Spleen (tissue), 11 donors: Measurements from ENCODE around the gene LOXL4. TPM values are rescaled to one million over a fixed set of nuclear protein-coding genes. Genes with fewer than 3 reads are reported as not detected.
A peak's percentile ranks its signal among the peaks of the same experiment; 100 is the strongest.

Experiments
- DNase-seq: peaks from one replicate; pipeline ENCODE4 v3.0.0-alpha.2; 2020
- H3K27ac ChIP-seq, 8 donors: fragments of 200-600 bp; sonication (generic) in 7 of 8; 1 replicate in 4 of 8; 2 replicates in 4 of 8; pipeline versions ENCODE4 v1.5.0 to v1.8.0; 2016 to 2021; ENCODE audit warnings: inconsistent platforms in 4 of 8, mild to moderate bottlenecking in 4 of 8, moderate library complexity in 1 of 8
- H3K27me3 ChIP-seq, 7 donors: fragments of 200-600 bp; sonication (generic) in 6 of 7; replicated peaks in 1 of 7; 1 replicate in 4 of 7; 2 replicates in 3 of 7; pipeline versions ENCODE4 v1.5.0 to v1.8.0; 2016 to 2021; ENCODE audit warnings: inconsistent platforms in 3 of 7, mild to moderate bottlenecking in 1 of 7
- H3K36me3 ChIP-seq, 6 donors: fragments of 200-600 bp; sonication (generic) in 5 of 6; 1 replicate in 4 of 6; 2 replicates in 2 of 6; pipeline versions ENCODE4 v1.5.0 to v1.8.0; 2016 to 2021; ENCODE audit warnings: inconsistent platforms in 2 of 6
- H3K4me1 ChIP-seq, 6 donors: fragments of 200-600 bp; sonication (generic) in 5 of 6; 1 replicate in 3 of 6; 2 replicates in 3 of 6; pipeline versions ENCODE4 v1.5.0 to v1.8.0; 2016 to 2021; ENCODE audit warnings: inconsistent platforms in 3 of 6
- H3K4me3 ChIP-seq, 8 donors: fragments of 200-600 bp; sonication (generic) in 7 of 8; 1 replicate in 4 of 8; 2 replicates in 4 of 8; pipeline versions ENCODE4 v1.5.0 to v1.8.0; 2016 to 2021; ENCODE audit warnings: inconsistent platforms in 4 of 8, mild to moderate bottlenecking in 4 of 8, moderate library complexity in 2 of 8
- H3K9me3 ChIP-seq, 8 donors: fragments of 200-600 bp; sonication (generic) in 7 of 8; 1 replicate in 4 of 8; 2 replicates in 4 of 8; pipeline versions ENCODE4 v1.5.0 to v1.8.0; 2016 to 2021; ENCODE audit warnings: inconsistent platforms in 4 of 8
- POLR2A ChIP-seq, 3 donors: fragments of 450-650 bp; IDR thresholded peaks; one replicate each; pipeline ENCODE4 v1.5.1; 2017; ENCODE audit warnings: antibody characterized with exemption in 3 of 3, mild to moderate bottlenecking in 1 of 3
- POLR2AphosphoS5 ChIP-seq, 3 donors: sonication (generic); formaldehyde crosslinking; IDR thresholded peaks; one replicate each; pipeline ENCODE4 v1.5.1; 2017; ENCODE audit warnings: antibody characterized with exemption in 3 of 3
- WGBS, 5 donors: extraction: QIAGEN DNeasy Blood & Tissue Kit in 3 of 5; methylation state at CpG; one replicate each; pipeline versions ENCODE4 v1.1.5 to v1.1.7; 2013 to 2018; 5-methylcytosine and 5-hydroxymethylcytosine counted together
- intact Hi-C: fragments of 100-400 bp; cut with DNase I; formaldehyde crosslinking; loops from one replicate; pipeline ENCODE4 v1.15.0; 2023; ENCODE audit warnings: low total_unique reads
- polyA plus RNA-seq, 3 donors: library from polyadenylated mRNA; stranded (reverse); fragments of 200-250 nt; gene quantifications; one replicate each; pipeline ENCODE4 v1.2.1, GENCODE V29; 2013
- total RNA-seq, 7 donors: library from RNA; depleted of rRNA in 3 of 7; stranded (reverse); fragments of >200 nt in 3 of 7; fragmentation: NEBNext Ultra II Directional in 4 of 7; extraction: Animal tissue kit (Norgen Biotek cat#: 25700) in 4 of 7; gene quantifications; one replicate each; pipeline versions ENCODE4 v1.1.0 to v1.2.1, GENCODE V29; 2016 to 2021
- TF ChIP-seq, protein P1 (sequence below), 11 experiments: fragments of 200-600 bp in 7 of 11; fragments of 450-650 bp in 4 of 11; sonication (generic) in 4 of 11; IDR thresholded peaks in 8 of 11; conservative IDR thresholded peaks in 3 of 11; 1 replicate in 7 of 11; 2 replicates in 4 of 11; pipeline versions ENCODE4 v1.4.0 to v1.8.0; 2016 to 2021; ENCODE audit warnings: antibody characterized with exemption in 11 of 11, inconsistent platforms in 4 of 11, mild to moderate bottlenecking in 1 of 11
- donor health status: healthy with polysubstance abuse.
- donor health status: DM: no; HTN: no; CAD: no; lungs with moderate emphysema.
- donor health status: DM: no; HTN: no; CAD: no.
- donor health status: Bipolar disorder and iron deficiency.
- donor health status: healthy.
- donor health status: DM: no; HTN: no; CAD: no.
- donor health status: DM: yes; HTN: yes; CAD: no.

The LOXL4 gene
- total and polyA plus RNA-seq, 10 donors, result 0.39 to 6.1 (median 1.7) TPM

DNA sequence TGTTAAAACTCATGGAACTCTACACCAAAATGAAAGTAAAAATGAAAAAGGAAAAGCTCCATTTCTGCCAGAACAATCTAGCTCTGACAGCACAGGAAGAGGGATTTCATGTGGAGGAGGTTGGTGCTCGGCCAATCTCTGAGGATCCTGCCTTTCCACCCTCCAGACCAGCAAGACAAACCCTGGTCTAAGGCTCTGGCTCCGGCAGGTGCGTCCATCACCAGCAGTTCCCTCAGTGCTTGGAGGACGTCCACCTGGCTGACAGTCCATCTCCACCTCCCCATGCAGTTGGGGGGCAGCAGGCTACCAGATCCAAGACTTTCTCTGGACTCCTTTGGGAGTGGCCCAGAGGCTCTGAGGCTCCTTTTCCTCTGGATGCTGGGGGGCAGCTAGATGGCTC is 25.0 kb upstream of the LOXL4 start:
- 37 to 75% (median 63%) methylated on average over 4 of the region's 4 CpGs for WGBS, 5 donors
- Histone ChIP-seq H3K9me3 (no peaks in the 10 kb centered on the region), H3K27ac (peak overlapping the region in 6 of 8 donors; percentile 6 to 56 (median 26)), H3K4me3 (no peak overlapping the region), H3K36me3 (no peaks in the 10 kb centered on the region), H3K4me1 (peaks cover 0 to 16% (median 0%) of the 10 kb centered on the region in 6 donors), H3K27me3 (peaks cover 0 to 38% (median 0%) of the 10 kb centered on the region in 7 donors)
- intact Hi-C loops, result no loop called here
- DNase-seq, result no peak
- TF ChIP-seq POLR2AphosphoS5 (IDR thresholded peaks at IDR 0.05) (no peak), POLR2A (IDR thresholded peaks at IDR 0.05) (no peak)
- TF ChIP-seq, protein P1, sequence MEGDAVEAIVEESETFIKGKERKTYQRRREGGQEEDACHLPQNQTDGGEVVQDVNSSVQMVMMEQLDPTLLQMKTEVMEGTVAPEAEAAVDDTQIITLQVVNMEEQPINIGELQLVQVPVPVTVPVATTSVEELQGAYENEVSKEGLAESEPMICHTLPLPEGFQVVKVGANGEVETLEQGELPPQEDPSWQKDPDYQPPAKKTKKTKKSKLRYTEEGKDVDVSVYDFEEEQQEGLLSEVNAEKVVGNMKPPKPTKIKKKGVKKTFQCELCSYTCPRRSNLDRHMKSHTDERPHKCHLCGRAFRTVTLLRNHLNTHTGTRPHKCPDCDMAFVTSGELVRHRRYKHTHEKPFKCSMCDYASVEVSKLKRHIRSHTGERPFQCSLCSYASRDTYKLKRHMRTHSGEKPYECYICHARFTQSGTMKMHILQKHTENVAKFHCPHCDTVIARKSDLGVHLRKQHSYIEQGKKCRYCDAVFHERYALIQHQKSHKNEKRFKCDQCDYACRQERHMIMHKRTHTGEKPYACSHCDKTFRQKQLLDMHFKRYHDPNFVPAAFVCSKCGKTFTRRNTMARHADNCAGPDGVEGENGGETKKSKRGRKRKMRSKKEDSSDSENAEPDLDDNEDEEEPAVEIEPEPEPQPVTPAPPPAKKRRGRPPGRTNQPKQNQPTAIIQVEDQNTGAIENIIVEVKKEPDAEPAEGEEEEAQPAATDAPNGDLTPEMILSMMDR (IDR thresholded peaks at IDR 0.05 in 8 of 11, conservative IDR thresholded peaks at IDR 0.05 in 3 of 11), result no peak

DNA sequence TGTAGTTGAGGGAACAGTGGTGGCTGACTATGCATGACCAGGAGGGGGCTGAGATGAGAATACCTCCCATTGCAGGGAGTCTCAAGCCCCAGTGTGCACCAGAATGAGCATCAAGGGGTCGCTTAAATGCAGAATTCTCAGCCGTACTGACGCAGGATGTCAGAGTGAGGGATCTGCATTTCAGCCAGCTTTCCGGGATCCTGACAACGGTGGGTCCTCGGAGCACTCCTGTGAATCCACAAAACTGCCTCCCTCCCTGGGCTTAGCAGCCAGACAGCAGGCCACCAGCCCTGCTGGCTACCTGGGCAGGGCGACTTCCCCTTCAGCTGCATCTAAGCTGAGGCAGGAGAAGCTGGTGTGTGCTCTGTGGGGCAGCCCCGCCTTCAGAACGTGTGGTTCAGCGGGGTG is 21.8 kb upstream of the LOXL4 start:
- TF ChIP-seq POLR2A (IDR thresholded peaks at IDR 0.05) (no peak), POLR2AphosphoS5 (IDR thresholded peaks at IDR 0.05) (no peak)
- WGBS, 5 donors, result 83 to 86% (median 84%) methylated on average over 7 to 10 of the region's 10 CpGs
- intact Hi-C loops, result no loop called here
- Histone ChIP-seq H3K4me1 (no peaks in the 10 kb centered on the region), H3K4me3 (no peak overlapping the region), H3K36me3 (no peaks in the 10 kb centered on the region), H3K9me3 (no peaks in the 10 kb centered on the region), H3K27ac (no peak overlapping the region), H3K27me3 (peaks cover 0 to 16% (median 0%) of the 10 kb centered on the region in 7 donors)
- DNase-seq, result no peak

DNA sequence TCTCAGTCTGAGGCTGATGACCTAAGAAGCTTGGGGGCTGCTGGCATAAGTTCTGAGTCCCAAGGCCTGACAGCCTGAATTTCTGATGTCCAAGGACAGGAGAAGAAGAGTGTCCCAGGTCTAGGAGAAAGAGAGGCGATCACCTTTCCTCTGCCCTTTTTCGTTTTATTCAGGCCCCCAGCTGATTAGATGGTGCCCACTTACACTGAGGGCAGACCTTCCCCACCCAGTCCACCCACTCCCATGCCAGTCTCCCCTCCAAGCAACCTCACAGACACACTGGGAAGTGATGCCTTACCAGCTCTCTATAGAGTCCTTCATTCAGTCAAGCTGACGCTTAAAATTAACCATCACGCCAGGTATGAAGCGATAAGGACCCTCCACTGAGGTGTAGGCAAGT is 19.3 kb upstream of the LOXL4 start:
- no peaks in the 10 kb centered on the region for H3K9me3 ChIP-seq
- peaks cover 0 to 14% (median 0%) of the 10 kb centered on the region in 7 donors for H3K27me3 ChIP-seq
- no peak for DNase-seq
- 88 to 96% (median 91%) methylated on average over 5 of the region's 5 CpGs for WGBS, 5 donors
- no peak overlapping the region for H3K4me3 ChIP-seq
- no peak for TF ChIP-seq POLR2A (IDR thresholded peaks at IDR 0.05)
- no peak for TF ChIP-seq POLR2AphosphoS5 (IDR thresholded peaks at IDR 0.05)
- TF ChIP-seq, protein P1 (IDR thresholded peaks at IDR 0.05 in 8 of 11, conservative IDR thresholded peaks at IDR 0.05 in 3 of 11), result no peak
- H3K4me1 ChIP-seq, result no peaks in the 10 kb centered on the region
- H3K27ac ChIP-seq, result no peak overlapping the region
- no peaks in the 10 kb centered on the region for H3K36me3 ChIP-seq
- intact Hi-C loops, result no loop called here

DNA sequence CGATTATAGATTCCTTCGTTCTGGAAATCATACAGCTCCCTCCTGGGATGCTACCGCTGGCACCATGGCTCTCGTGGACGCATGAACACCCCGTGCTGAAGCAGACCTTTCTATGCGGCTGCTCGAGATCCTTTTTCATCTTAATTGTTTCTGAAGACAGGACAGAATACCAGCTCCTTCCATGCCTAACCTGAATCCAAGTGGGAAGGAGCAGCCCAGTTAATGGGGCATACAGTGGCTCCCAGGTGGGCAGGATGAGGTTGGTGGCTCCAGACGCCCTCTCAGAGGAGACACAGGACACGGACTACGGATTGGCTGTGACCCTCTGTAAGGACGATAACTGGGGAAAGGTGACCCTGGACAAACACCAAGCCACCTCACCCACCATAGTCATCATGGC is 18.4 kb upstream of the LOXL4 start:
- DNase-seq, result no peak
- Histone ChIP-seq H3K4me1 (no peaks in the 10 kb centered on the region), H3K36me3 (no peaks in the 10 kb centered on the region), H3K4me3 (no peak overlapping the region), H3K27ac (no peak overlapping the region), H3K9me3 (peaks cover 0 to 9% (median 7%) of the 10 kb centered on the region in 8 donors), H3K27me3 (peaks cover 0 to 19% (median 0%) of the 10 kb centered on the region in 7 donors)
- TF ChIP-seq, protein P1 (IDR thresholded peaks at IDR 0.05 in 8 of 11, conservative IDR thresholded peaks at IDR 0.05 in 3 of 11), result no peak
- TF ChIP-seq POLR2AphosphoS5 (IDR thresholded peaks at IDR 0.05) (no peak), POLR2A (IDR thresholded peaks at IDR 0.05) (no peak)
- intact Hi-C loops, result no loop called here
- WGBS, 5 donors, result 90 to 93% (median 91%) methylated on average over 12 of the region's 12 CpGs

DNA sequence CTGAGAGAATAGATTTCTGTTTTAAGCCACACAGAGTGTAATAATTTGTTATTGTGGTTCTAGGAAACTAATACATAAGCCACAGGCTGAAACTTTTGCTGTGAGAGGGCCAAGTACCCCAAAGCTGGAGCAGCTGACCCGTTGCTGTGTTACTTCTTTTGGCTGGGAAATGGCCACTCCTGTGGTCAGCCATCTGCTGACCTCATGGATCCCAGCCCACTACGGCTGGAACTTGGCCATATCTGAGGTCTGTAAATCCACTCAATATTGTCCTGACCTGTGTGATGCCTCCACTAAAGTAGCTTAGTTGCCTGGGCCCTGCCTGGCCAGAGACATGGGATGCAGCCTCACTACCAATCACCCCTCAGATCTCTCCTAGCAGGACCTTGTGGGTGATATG is 17.4 kb upstream of the LOXL4 start:
- Histone ChIP-seq H3K4me3 (no peak overlapping the region), H3K9me3 (peaks cover 0 to 18% (median 17%) of the 10 kb centered on the region in 8 donors), H3K4me1 (no peaks in the 10 kb centered on the region), H3K27me3 (peaks cover 0 to 19% (median 0%) of the 10 kb centered on the region in 7 donors), H3K27ac (no peak overlapping the region), H3K36me3 (no peaks in the 10 kb centered on the region)
- DNase-seq, result no peak
- intact Hi-C loops, result no loop called here
- no peak for TF ChIP-seq POLR2A (IDR thresholded peaks at IDR 0.05)
- TF ChIP-seq POLR2AphosphoS5 (IDR thresholded peaks at IDR 0.05), result no peak
- TF ChIP-seq, protein P1 (IDR thresholded peaks at IDR 0.05 in 8 of 11, conservative IDR thresholded peaks at IDR 0.05 in 3 of 11), result no peak
- WGBS, 5 donors, result 52 to 83% (median 67%) methylated on average over 2 of the region's 2 CpGs
